Measurements from ENCODE around the gene GPLD1. TPM values are rescaled to one million over a fixed set of nuclear protein-coding genes. Genes with fewer than 3 reads are reported as not detected.

Gene GPLD1
- total and polyA plus RNA-seq, 4 donors = 0.45 to 3.8 (median 1.7) TPM

GRCh38 chr6:24428615-24429014, 60.8 kb downstream of the GPLD1 start:
- no peaks in the 10 kb centered on the region for H3K27me3 ChIP-seq (ENCODE audit: control insufficient read depth in 3 of 3, insufficient read depth in 3 of 3, low read length in 2 of 3)
- no peak overlapping the region for H3K27ac ChIP-seq (ENCODE audit: low read depth in 1 of 2, low read length in 1 of 2)
- H3K4me3 ChIP-seq = no peak overlapping the region
- ATAC-seq (ENCODE audit: insufficient read depth, low FRiP score) (no peak), DNase-seq (no peak)
- H3K9me3 ChIP-seq (ENCODE audit: control insufficient read depth in 4 of 4, insufficient read depth in 3 of 4, low read length in 3 of 4) = no peaks in the 10 kb centered on the region
- no peaks in the 10 kb centered on the region for H3K4me1 ChIP-seq (ENCODE audit: control insufficient read depth in 5 of 5, insufficient read depth in 5 of 5, low read length in 5 of 5)
- peaks cover 5 to 17% (median 10%) of the 10 kb centered on the region in 4 donors for H3K36me3 ChIP-seq (ENCODE audit: control insufficient read depth in 4 of 4, insufficient read depth in 4 of 4, low read length in 4 of 4)
- 58 to 80% methylated on average over 2 of the region's 2 CpGs for WGBS, 2 donors
- TF ChIP-seq CTCF (IDR thresholded peaks at IDR 0.05; ENCODE audit: control extremely low read depth, extremely low read depth) = no peak
- no peak overlapping the region for H3K9ac ChIP-seq (ENCODE audit: insufficient read depth in 1 of 2, low read length in 2 of 2)

DNA sequence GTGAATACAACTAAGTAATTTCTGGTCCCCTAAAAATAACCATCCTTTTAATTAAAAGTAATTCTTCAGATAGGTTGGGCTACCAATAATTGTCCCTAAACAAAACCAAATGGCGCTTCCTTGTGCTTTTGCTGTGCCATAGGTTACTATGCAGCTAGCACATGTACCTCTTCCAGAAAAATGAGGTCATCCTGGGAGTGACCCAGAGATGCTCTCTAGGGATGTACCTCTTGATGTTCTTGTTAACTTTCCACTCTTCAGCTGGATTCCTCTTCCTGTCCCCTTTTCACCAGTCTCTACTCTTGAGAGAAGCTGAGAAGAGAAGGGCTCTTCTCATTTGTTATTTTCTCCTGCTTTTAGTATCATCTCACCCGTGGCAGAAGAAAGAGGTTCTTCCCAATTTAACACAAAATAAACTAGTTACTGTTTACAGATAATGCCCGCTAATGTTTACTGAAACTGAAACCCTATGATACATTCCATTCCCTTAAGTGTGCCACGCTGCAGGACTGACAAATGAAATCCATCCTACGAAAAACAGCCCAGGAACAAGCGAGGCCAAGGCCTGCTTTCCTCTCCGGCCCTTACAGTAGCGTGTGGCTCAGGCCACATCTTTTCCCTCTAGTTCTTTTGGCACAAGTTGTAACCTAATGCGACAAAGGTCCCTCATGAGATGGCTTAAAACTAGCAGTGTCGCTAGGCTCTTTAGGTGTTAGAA, 62.5 kb downstream of the GPLD1 start:
- peaks cover 5 to 27% (median 14%) of the 10 kb centered on the region in 4 donors for H3K36me3 ChIP-seq (ENCODE audit: control insufficient read depth in 4 of 4, insufficient read depth in 4 of 4, low read length in 4 of 4)
- WGBS, 2 donors = 89 to 95% methylated on average over 10 of the region's 10 CpGs

GRCh38 chr6:24425091-24425490, 64.3 kb downstream of the GPLD1 start:
- TF ChIP-seq CTCF (IDR thresholded peaks at IDR 0.05; ENCODE audit: control extremely low read depth, extremely low read depth) = no peak
- H3K9me3 ChIP-seq (ENCODE audit: control insufficient read depth in 4 of 4, insufficient read depth in 3 of 4, low read length in 3 of 4) = no peaks in the 10 kb centered on the region
- H3K4me1 ChIP-seq (ENCODE audit: control insufficient read depth in 5 of 5, insufficient read depth in 5 of 5, low read length in 5 of 5) = no peaks in the 10 kb centered on the region
- DNase-seq (no peak), ATAC-seq (ENCODE audit: insufficient read depth, low FRiP score) (no peak)
- WGBS, 2 donors = 81 to 91% methylated on average over 2 of the region's 2 CpGs
- no peak overlapping the region for H3K27ac ChIP-seq (ENCODE audit: low read depth in 1 of 2, low read length in 1 of 2)
- H3K4me3 ChIP-seq = no peak overlapping the region
- no peaks in the 10 kb centered on the region for H3K27me3 ChIP-seq (ENCODE audit: control insufficient read depth in 3 of 3, insufficient read depth in 3 of 3, low read length in 2 of 3)
- H3K9ac ChIP-seq (ENCODE audit: insufficient read depth in 1 of 2, low read length in 2 of 2) = no peak overlapping the region
- peaks cover 15 to 35% (median 21%) of the 10 kb centered on the region in 4 donors for H3K36me3 ChIP-seq (ENCODE audit: control insufficient read depth in 4 of 4, insufficient read depth in 4 of 4, low read length in 4 of 4)

More for the DNA sequence above, 62.5 kb downstream of the GPLD1 start:
- no peak overlapping the region for H3K27ac ChIP-seq (ENCODE audit: low read depth in 1 of 2, low read length in 1 of 2)
- no peaks in the 10 kb centered on the region for H3K9me3 ChIP-seq (ENCODE audit: control insufficient read depth in 4 of 4, insufficient read depth in 3 of 4, low read length in 3 of 4)
- no peaks in the 10 kb centered on the region for H3K4me1 ChIP-seq (ENCODE audit: control insufficient read depth in 5 of 5, insufficient read depth in 5 of 5, low read length in 5 of 5)
- H3K9ac ChIP-seq (ENCODE audit: insufficient read depth in 1 of 2, low read length in 2 of 2) = no peak overlapping the region
- no peak for TF ChIP-seq CTCF (IDR thresholded peaks at IDR 0.05; ENCODE audit: control extremely low read depth, extremely low read depth)
- H3K27me3 ChIP-seq (ENCODE audit: control insufficient read depth in 3 of 3, insufficient read depth in 3 of 3, low read length in 2 of 3) = no peaks in the 10 kb centered on the region
- no peak for ATAC-seq (ENCODE audit: insufficient read depth, low FRiP score)
- no peak overlapping the region for H3K4me3 ChIP-seq
- DNase-seq = no peak

DNA sequence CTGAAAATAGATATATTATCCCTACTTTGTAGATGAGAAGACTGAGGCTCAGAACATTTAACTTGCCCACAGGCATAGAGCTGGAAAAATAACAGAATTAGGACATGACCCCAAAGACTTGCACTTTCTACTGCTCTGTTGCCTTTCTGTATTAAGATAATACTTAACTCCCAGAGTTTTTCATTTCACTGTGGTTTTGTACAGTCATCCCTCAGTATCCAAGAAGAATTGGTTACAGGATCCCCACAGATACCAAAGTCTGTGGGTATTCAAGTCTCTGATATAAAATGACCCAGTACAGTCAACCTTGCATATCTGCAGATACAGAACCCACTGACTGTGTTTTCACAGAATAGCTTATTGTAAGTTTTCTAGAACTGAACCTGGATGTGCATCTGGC, 69.9 kb downstream of the GPLD1 start:
- no peak overlapping the region for H3K27ac ChIP-seq (ENCODE audit: low read depth in 1 of 2, low read length in 1 of 2)
- no peaks in the 10 kb centered on the region for H3K9me3 ChIP-seq (ENCODE audit: control insufficient read depth in 4 of 4, insufficient read depth in 3 of 4, low read length in 3 of 4)
- H3K4me3 ChIP-seq = no peak overlapping the region
- no peak for TF ChIP-seq CTCF (IDR thresholded peaks at IDR 0.05; ENCODE audit: control extremely low read depth, extremely low read depth)
- no peak for ATAC-seq (ENCODE audit: insufficient read depth, low FRiP score)
- H3K4me1 ChIP-seq (ENCODE audit: control insufficient read depth in 5 of 5, insufficient read depth in 5 of 5, low read length in 5 of 5) = no peaks in the 10 kb centered on the region
- DNase-seq = no peak
- no peak overlapping the region for H3K9ac ChIP-seq (ENCODE audit: insufficient read depth in 1 of 2, low read length in 2 of 2)
- no peaks in the 10 kb centered on the region for H3K27me3 ChIP-seq (ENCODE audit: control insufficient read depth in 3 of 3, insufficient read depth in 3 of 3, low read length in 2 of 3)
- H3K36me3 ChIP-seq (ENCODE audit: control insufficient read depth in 4 of 4, insufficient read depth in 4 of 4, low read length in 4 of 4) = peaks cover 17 to 49% (median 34%) of the 10 kb centered on the region in 4 donors

Data from lung (tissue), 12 donors.